Cardiac fibroblast (primary cell): ENCODE measurements around the gene HDAC1.

Experiments used
- DNase-seq, 2 donors: peaks; one replicate each; pipeline versions ENCODE4 v3.0.0 to v3.0.0-alpha.2; 2010; ENCODE audit warnings: low read depth in 2 of 2
- H3K4me3 ChIP-seq, 2 donors: replicated peaks in 1 of 2; 1 replicate in 1 of 2; 2 replicates in 1 of 2; pipeline ENCODE4 v1.5.1; 2011; ENCODE audit warnings: low read depth in 2 of 2, low read length in 2 of 2, mild to moderate bottlenecking in 2 of 2, moderate library complexity in 1 of 2
- TF ChIP-seq, protein P1 (sequence below): IDR thresholded peaks from one replicate; pipeline ENCODE4 v1.5.1; 2011; ENCODE audit warnings: low read depth, mild to moderate bottlenecking, low read length, inconsistent platforms

HDAC1 gene

GRCh38 chr1:32335535-32335789 is 43.6 kb downstream of the HDAC1 start:
- peak overlapping the region; percentile 66 to 80 for H3K4me3 ChIP-seq
- TF ChIP-seq, protein P1, sequence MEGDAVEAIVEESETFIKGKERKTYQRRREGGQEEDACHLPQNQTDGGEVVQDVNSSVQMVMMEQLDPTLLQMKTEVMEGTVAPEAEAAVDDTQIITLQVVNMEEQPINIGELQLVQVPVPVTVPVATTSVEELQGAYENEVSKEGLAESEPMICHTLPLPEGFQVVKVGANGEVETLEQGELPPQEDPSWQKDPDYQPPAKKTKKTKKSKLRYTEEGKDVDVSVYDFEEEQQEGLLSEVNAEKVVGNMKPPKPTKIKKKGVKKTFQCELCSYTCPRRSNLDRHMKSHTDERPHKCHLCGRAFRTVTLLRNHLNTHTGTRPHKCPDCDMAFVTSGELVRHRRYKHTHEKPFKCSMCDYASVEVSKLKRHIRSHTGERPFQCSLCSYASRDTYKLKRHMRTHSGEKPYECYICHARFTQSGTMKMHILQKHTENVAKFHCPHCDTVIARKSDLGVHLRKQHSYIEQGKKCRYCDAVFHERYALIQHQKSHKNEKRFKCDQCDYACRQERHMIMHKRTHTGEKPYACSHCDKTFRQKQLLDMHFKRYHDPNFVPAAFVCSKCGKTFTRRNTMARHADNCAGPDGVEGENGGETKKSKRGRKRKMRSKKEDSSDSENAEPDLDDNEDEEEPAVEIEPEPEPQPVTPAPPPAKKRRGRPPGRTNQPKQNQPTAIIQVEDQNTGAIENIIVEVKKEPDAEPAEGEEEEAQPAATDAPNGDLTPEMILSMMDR: no peak

GRCh38 chr1:32335790-32336590 is 44.1 kb downstream of the HDAC1 start, which contains the start of gene MARCKSL1:
MARCKSL1 (minus strand) TSS chr1:32336233; CDS start chr1:32336033, 200 bp downstream.
- TF ChIP-seq, protein P1: no peak
- DNase-seq: peak; percentile 61 to 86
- H3K4me3 ChIP-seq: peak within 1 kb of the TSS; percentile 66 to 80

More at GRCh38 chr1:32335535-32335789, 43.6 kb downstream of the HDAC1 start:
- DNase-seq: no peak

GRCh38 chr1:32336591-32336932 is 44.7 kb downstream of the HDAC1 start:
- no peak for DNase-seq
- peak overlapping the region; percentile 28 to 80 for H3K4me3 ChIP-seq
- TF ChIP-seq, protein P1: no peak

- TF ChIP-seq, protein P1: no peak
- DNase-seq: peak; percentile 57 to 64
- no peak overlapping the region for H3K4me3 ChIP-seq
Observed at GRCh38 chr1:32336963-32337675, 45.2 kb downstream of the HDAC1 start.

- no peak overlapping the region for H3K4me3 ChIP-seq
- peak; percentile 43 to 66 for DNase-seq
- TF ChIP-seq, protein P1: no peak
Observed at GRCh38 chr1:32337855-32338636, 46.2 kb downstream of the HDAC1 start.

DNA sequence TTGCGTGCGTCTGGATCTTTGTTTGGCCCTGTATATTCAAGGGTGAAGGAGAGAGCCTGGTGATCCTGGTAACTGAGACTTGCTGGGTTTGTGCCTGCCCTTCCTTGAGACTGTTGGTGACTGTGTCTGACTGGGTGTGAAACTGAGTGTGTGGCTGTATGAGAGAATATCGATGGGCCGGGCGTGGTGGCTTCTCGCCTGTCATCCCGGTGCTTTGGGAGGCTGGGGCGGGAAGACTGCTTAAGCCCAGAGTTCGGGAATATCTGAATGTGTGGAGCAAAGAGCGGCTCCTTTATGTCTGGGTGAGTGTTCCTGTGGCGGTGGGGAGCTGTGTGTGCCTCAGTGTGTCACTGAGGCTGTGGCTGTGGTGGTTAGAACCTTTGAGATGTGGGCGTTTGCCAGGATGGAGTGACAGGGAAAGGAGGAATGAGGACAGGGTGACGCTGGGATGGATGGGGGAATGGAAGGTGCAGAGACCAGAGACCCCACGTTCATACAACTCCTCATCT is 46.8 kb downstream of the HDAC1 start:
- DNase-seq: no peak
- TF ChIP-seq, protein P1: no peak
- H3K4me3 ChIP-seq: no peak overlapping the region
